Neutrophil (primary cell): ENCODE results near the gene LIM2.

Experiments used
- H3K27ac ChIP-seq: fragments of 200-600 bp; sonication (generic); 2 replicates; pipeline ENCODE4 v1.5.1; 2016; ENCODE audit warnings: mild to moderate bottlenecking, moderate library complexity
- H3K27me3 ChIP-seq: fragments of 200-600 bp; sonication (generic); 2 replicates; pipeline ENCODE4 v1.6.0; 2016; ENCODE audit warnings: mild to moderate bottlenecking
- H3K36me3 ChIP-seq: fragments of 200-600 bp; sonication (generic); 2 replicates; pipeline ENCODE4 v1.5.1; 2017
- H3K4me1 ChIP-seq, 2 experiments: fragments of 200-600 bp in 1 of 2; sonication (generic) in 1 of 2; 1 replicate in 1 of 2; 2 replicates in 1 of 2; pipeline versions ENCODE4 v1.5.1 to v1.6.1; 2013 to 2016; ENCODE audit warnings: low read depth in 1 of 2, low read length in 1 of 2, mild to moderate bottlenecking in 1 of 2, moderate library complexity in 1 of 2; ENCODE audit not compliant: control insufficient read depth in 1 of 2, insufficient read depth in 1 of 2
- H3K4me3 ChIP-seq, 2 experiments: fragments of 200-600 bp in 1 of 2; sonication (generic) in 1 of 2; 1 replicate in 1 of 2; 2 replicates in 1 of 2; pipeline ENCODE4 v1.5.1; 2013 to 2016; ENCODE audit warnings: low read depth in 1 of 2, low read length in 1 of 2, mild to moderate bottlenecking in 1 of 2, moderate library complexity in 1 of 2
- H3K9me3 ChIP-seq: fragments of 200-600 bp; sonication (generic); 2 replicates; pipeline ENCODE4 v1.5.1; 2016
- TF ChIP-seq, protein P1 (sequence below): fragments of 200-600 bp; sonication (generic); IDR thresholded peaks from 2 replicates; pipeline ENCODE4 v1.5.1; 2016; ENCODE audit warnings: antibody characterized with exemption

LIM2 gene

DNA sequence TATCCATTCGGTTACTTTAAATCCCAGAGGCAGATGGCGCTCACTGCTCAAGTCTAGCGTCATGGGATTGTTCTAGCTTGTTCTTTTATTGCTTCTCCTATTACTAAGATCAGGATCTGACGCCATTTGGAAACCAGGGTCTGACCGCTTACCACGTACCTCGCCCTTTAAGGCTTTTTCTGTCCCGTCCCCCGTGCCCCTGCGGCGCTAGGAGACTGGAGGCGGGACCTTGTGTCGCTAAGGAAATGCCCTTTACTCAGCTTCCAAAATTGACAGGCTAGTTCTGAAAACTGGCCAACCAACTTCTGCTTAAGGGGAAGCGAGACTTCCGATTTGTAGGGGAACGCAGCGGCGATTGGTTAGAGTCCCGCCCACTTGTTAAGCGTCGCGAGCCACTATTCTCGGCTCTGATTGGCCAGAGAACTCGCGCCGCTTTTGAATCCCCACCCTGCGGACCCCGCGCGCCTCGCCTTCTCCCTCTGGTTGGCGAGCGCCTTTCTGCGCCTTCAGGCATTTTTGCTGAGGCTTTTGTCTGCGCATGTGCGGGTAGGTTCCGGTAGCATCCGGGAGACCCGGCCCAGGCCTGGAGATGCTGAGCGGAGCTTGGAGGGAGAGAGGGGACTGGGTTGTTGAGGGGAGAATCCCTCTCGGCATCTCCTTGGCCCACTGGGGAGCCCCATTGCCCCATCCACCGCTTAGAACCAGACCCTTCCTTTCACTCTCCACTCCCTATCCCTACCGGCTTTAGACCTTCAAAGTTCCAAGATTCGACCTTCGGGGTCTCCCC, 6.5 kb upstream of the LIM2 start:
- Histone ChIP-seq H3K27me3 (no peaks in the 10 kb centered on the region), H3K27ac (peak overlapping the region; percentile 87), H3K4me1 (peaks cover 33 to 39% of the 10 kb centered on the region in 2 experiments), H3K36me3 (no peaks in the 10 kb centered on the region), H3K4me3 (peak overlapping the region; percentile 66 to 74), H3K9me3 (no peaks in the 10 kb centered on the region)
- TF ChIP-seq, protein P1, sequence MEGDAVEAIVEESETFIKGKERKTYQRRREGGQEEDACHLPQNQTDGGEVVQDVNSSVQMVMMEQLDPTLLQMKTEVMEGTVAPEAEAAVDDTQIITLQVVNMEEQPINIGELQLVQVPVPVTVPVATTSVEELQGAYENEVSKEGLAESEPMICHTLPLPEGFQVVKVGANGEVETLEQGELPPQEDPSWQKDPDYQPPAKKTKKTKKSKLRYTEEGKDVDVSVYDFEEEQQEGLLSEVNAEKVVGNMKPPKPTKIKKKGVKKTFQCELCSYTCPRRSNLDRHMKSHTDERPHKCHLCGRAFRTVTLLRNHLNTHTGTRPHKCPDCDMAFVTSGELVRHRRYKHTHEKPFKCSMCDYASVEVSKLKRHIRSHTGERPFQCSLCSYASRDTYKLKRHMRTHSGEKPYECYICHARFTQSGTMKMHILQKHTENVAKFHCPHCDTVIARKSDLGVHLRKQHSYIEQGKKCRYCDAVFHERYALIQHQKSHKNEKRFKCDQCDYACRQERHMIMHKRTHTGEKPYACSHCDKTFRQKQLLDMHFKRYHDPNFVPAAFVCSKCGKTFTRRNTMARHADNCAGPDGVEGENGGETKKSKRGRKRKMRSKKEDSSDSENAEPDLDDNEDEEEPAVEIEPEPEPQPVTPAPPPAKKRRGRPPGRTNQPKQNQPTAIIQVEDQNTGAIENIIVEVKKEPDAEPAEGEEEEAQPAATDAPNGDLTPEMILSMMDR = no peak

DNA sequence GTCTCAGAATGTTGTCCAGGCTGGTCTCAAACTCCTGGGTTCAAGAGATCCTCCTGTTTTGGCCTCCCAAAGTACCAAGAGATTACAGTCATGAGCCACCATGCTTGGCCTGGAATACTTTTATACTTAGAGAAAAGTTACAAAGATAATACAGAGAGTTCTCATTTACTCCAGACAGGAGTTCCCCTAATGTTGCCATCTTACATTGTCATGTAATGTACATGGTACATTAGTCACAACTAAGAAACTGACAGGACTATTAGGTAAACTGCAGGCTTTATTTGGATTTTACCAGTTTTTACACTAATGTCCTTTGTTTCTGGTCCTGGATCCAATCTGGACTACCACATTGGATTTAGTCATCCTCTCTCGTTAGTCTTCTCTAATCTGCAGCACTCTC, 4.9 kb upstream of the LIM2 start:
- Histone ChIP-seq H3K9me3 (no peaks in the 10 kb centered on the region), H3K4me1 (peaks cover 33 to 39% of the 10 kb centered on the region in 2 experiments), H3K36me3 (no peaks in the 10 kb centered on the region), H3K4me3 (no peak overlapping the region), H3K27me3 (no peaks in the 10 kb centered on the region), H3K27ac (no peak overlapping the region)
- TF ChIP-seq, protein P1 = no peak

DNA sequence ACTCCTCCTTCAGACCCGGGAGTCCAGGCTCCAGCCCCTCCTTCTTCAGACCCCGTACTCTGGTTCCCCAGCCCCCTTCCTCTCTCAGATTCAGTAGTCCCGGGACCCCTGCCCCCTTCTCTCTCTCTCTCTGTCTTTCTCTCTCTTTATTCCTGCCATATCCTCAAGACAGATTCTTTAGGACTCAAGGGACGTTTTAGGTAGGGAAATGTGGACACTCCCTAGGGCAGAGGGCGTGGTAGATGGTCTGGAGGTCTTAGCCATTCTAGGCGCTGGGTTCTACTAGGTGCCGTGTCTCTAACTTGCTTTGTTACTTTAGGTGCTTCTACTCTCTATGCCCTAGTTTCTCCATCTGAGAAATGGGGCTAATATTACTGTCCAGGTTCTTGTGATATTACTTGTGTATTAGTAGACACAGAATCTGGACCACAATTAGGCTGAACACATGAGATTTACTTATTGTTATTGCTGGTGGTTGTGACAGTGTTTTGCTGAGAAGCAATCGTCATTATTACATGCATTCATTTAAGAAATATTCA, 3.4 kb upstream of the LIM2 start:
- Histone ChIP-seq H3K9me3 (no peaks in the 10 kb centered on the region), H3K36me3 (no peaks in the 10 kb centered on the region), H3K27ac (peak overlapping the region; percentile 62), H3K4me1 (peaks cover 30 to 37% of the 10 kb centered on the region in 2 experiments), H3K4me3 (peak overlapping the region; percentile 53 to 56), H3K27me3 (no peaks in the 10 kb centered on the region)
- TF ChIP-seq, protein P1 = no peak

DNA sequence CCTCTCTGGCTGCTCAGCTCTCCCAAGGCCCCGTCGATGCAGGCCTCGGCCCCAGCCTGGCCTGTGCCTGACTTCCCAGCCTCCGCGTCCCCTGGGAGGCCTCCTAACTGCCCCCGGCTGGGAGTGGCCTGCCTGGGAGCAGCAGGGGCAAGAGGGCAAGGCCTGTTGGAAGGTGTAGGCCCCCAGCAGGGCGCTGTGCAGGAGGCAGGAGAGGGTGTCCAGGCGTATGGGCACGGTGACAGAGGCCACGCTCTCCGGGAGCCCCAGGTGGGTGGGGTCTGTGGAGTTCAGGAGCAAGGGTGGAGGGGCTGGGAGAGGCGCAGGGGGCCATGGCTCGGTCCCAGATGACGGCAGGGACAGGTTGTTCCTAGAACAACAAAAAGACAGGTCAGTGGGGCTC, 1.4 kb upstream of the LIM2 start:
- Histone ChIP-seq H3K9me3 (no peaks in the 10 kb centered on the region), H3K4me1 (peaks cover 12 to 18% of the 10 kb centered on the region in 2 experiments), H3K27ac (no peak overlapping the region), H3K27me3 (no peaks in the 10 kb centered on the region), H3K36me3 (no peaks in the 10 kb centered on the region), H3K4me3 (no peak overlapping the region)
- TF ChIP-seq, protein P1 = no peak

DNA sequence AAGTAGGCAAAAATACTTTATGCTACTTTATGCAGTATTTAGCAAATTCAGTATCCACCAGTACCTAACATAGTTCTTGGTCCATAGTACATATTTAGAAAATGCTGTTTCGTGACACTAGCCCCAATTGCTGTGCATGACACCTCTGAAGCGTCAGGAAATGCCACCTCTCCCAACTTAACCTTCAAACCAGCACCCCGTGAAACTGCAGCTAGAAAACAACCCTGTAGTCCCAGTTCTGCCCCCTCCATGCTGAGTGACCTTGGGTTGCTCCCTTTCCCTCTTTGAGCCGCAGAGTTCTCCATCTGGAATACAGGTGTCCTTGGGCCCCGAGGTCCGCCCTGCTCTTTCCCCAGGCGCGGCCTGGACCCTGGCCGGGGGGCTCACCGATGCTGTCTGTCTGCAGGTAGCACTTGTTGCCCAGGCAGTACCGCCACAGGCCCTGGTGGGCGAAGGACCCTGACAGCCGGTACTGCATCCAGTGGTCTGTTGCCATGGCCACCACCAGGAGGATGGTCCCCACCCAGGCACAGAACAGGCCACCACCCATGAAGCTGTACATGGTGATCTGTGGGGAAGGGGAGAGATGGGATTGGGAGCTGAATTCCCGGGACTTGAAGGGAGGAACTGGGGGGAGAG, 773 bp downstream of the LIM2 start:
- Histone ChIP-seq H3K36me3 (no peaks in the 10 kb centered on the region), H3K27me3 (no peaks in the 10 kb centered on the region), H3K9me3 (no peaks in the 10 kb centered on the region), H3K27ac (no peak overlapping the region), H3K4me3 (no peak overlapping the region), H3K4me1 (peaks cover 10 to 12% of the 10 kb centered on the region in 2 experiments)
- TF ChIP-seq, protein P1 = no peak
